GM20000 (cell line): ENCODE data around the gene DNAI7.

Experiments used
- DNase-seq: peaks from one replicate; pipeline ENCODE4 v3.0.0; 2012; ENCODE audit warnings: low spot score
- CTCF ChIP-seq: IDR thresholded peaks from 2 replicates; pipeline ENCODE4 v1.5.1; 2012; ENCODE audit warnings: mild to moderate bottlenecking, control low read depth; ENCODE audit errors: extremely low read depth, missing control alignments

The DNAI7 gene

DNA sequence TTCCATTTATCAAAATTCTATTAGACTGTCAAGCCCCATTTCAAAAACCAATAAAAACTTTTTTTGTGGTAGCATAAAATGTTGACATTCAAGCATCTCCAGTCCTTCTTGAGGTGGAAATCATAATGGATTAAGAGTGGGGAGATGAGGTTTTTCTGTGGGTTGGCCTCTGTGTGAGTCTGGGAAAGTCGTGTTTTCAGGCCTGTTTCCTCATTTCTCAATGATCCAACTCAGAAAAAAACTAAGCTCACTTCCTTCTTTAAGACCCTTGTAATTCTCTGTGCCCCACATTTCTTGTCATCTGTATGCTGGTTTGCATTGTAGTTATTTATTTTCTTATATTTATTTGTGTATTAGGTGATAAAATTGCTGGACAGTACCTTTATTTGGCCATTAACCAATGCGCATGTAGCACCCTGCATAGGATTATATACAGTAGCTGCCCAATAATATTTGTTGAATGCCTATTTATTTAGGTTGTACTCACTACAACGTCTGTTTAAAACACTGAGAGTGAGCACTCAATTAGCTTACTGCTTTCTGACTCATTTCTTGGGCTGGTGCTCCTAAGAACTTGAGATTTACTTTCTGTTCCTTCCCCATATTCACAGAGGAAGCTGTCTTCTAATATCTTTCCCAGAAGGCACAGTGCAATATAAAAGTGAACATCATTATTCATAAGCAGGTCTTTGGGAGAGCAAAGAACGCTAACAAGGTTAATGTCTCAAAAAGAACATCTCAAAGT, 121.9 kb downstream of the DNAI7 start:
- DNase-seq = no peak
- no peak for TF ChIP-seq CTCF

DNA sequence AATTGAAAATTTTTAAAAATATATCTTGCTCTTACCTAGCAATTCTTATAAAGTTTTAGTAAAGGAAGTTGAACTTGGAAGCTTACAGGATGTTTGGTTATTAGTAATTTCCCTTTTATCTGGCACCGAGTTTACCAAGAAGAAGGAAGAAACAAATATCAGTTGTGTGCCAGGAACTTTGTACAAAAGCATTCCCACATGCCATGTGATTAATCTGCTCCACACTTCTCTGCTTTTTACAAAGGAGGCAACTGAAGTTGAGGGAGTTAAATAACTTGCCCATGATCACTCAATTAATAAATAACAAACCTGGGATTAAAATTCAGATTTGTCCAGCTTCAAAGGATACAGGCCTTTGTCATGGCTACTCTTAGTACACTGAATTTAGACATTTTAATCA, 123.6 kb downstream of the DNAI7 start:
- no peak for DNase-seq
- TF ChIP-seq CTCF = no peak

DNA sequence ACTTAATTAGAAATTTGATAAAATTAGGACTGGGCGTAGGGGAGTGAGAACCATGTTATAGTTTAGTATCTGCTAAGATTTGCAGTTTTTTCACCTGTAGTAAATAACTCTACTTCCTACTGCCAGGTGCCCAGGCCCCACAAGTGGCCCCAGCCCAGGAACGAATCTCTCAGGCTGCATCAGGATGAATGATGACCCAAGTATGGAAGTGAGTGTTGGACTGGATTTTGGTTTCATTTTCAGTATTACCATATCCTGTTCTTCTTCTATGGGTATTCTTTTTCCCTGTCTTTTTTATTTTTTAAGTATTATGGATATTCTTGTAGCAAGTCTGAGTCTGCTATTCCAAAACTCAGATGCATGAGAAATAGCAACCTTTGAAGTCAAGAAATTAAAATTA, 125.7 kb downstream of the DNAI7 start:
- DNase-seq = no peak
- no peak for TF ChIP-seq CTCF

GRCh38 chr12:25065035-25065434, 129.9 kb downstream of the DNAI7 start:
- DNase-seq = no peak
- TF ChIP-seq CTCF = no peak

DNA sequence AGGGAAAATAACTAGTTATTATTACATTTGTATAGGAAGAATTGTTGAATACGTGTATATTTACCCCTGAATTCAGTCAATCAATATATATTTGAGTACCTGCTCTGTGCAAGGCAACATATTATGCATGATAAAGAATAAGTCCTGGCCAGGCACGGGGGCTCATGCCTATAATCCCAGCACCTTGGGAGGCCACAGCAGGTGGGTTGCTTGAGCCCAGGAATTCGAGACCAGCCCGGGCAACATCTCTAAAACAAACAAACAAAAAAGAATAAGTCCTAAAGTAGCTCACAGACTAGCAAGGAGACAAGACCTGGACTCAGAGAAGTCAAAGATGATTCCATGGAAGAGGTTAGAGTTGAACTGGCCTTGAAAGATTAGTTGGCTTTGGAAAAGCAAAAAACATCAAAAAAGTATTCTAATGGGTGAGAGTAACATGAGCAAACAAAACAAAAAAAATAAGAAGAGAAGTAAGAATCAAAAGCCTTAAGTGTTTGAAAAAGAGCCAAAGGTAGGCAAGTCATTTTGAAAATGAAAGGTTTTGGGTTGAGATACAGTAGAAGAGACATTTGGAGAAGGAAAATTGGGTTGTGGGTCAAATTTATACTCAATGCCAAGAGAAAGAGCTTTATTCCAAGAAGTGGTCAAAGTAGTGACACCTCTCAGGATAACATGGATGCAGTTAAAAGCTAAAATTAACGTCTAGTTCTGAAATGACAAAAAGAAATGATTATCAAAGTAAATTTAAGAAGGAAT, 130.9 kb downstream of the DNAI7 start:
- no peak for TF ChIP-seq CTCF
- DNase-seq = no peak

GRCh38 chr12:25058658-25059058, 136.3 kb downstream of the DNAI7 start:
- TF ChIP-seq CTCF = no peak
- no peak for DNase-seq
